K562 (cell line): ENCODE data around the gene COPS6. TPM values are rescaled to one million over a fixed set of nuclear protein-coding genes. Genes with fewer than 3 reads are reported as not detected.

Experiments
- C11orf30 ChIP-seq: fragments of 450-650 bp; IDR thresholded peaks from 2 replicates; pipeline ENCODE4 v1.6.1; 2016; ENCODE audit warnings: low read depth, mild to moderate bottlenecking
- DMBX1 ChIP-seq: fragments of 250-450 bp; sonication (Bioruptor Pico); IDR thresholded peaks from 2 replicates; pipeline ENCODE4 v1.8.0; 2022; ENCODE audit warnings: inconsistent platforms, mild to moderate bottlenecking, moderate library complexity, borderline replicate concordance
- FOXM1 ChIP-seq, 2 experiments: fragments of 450-650 bp in 1 of 2; sonication (generic) in 1 of 2; formaldehyde crosslinking in 1 of 2; IDR thresholded peaks; 2 replicates each; pipeline versions ENCODE4 v1.6.1 to v1.9.0; 2017 to 2022; ENCODE audit warnings: low read depth in 2 of 2, mild to moderate bottlenecking in 2 of 2, missing genetic modification reagents in 1 of 2, moderate library complexity in 1 of 2
- HEY1 ChIP-seq: fragments of 250-450 bp; sonication (Bioruptor Pico); IDR thresholded peaks from 2 replicates; pipeline ENCODE4 v1.5.0; 2020; ENCODE audit warnings: mild to moderate bottlenecking, moderate library complexity, borderline replicate concordance
- KDM5B ChIP-seq: fragments of 200-600 bp; sonication (generic); IDR thresholded peaks from 2 replicates; pipeline ENCODE4 v1.6.1; 2012; ENCODE audit warnings: low read depth, mild to moderate bottlenecking, moderate library complexity, low read length, control low read depth, inconsistent platforms; ENCODE audit not compliant: insufficient replicate concordance
- MBD2 ChIP-seq: sonication (generic); IDR thresholded peaks from 2 replicates; pipeline ENCODE4 v1.6.1; 2016; ENCODE audit warnings: low read depth, borderline replicate concordance
- NONO ChIP-seq, 2 experiments: fragments of 200-400 bp in 1 of 2; fragments of 450-650 bp in 1 of 2; formaldehyde crosslinking in 1 of 2; IDR thresholded peaks; 2 replicates each; pipeline ENCODE4 v1.6.1; 2017; ENCODE audit warnings: low read depth in 2 of 2, mild to moderate bottlenecking in 2 of 2, moderate library complexity in 2 of 2, low read length in 1 of 2
- PHB ChIP-seq: fragments of 250-450 bp; sonication (Bioruptor Pico); IDR thresholded peaks from 2 replicates; pipeline ENCODE4 v1.5.0; 2021
- PHB2 ChIP-seq: fragments of 450-650 bp; IDR thresholded peaks from 2 replicates; pipeline ENCODE4 v1.6.1; 2017; ENCODE audit warnings: low read depth
- PRMT5 ChIP-seq: sonication (generic); formaldehyde crosslinking; IDR thresholded peaks from 2 replicates; pipeline ENCODE4 v1.5.0; 2020; ENCODE audit warnings: missing genetic modification reagents
- RB1 ChIP-seq: fragments of 450-650 bp; IDR thresholded peaks from 2 replicates; pipeline ENCODE4 v1.6.1; 2017; ENCODE audit warnings: low read depth, mild to moderate bottlenecking
- TCF7L2 ChIP-seq: fragments of 150-350 bp; IDR thresholded peaks from 2 replicates; pipeline ENCODE4 v1.6.1; 2016; ENCODE audit warnings: low read depth, mild to moderate bottlenecking, low read length, moderate library complexity
- ZC3H8 ChIP-seq: fragments of 450-650 bp; IDR thresholded peaks from 2 replicates; pipeline ENCODE4 v1.6.1; 2017
- ZFP36 ChIP-seq: fragments of 150-350 bp; IDR thresholded peaks from 2 replicates; pipeline ENCODE4 v1.6.1; 2018; ENCODE audit warnings: low read length, low read depth; ENCODE audit not compliant: partially characterized antibody
- polyA plus RNA-seq, 8 experiments: library from polyadenylated mRNA; depleted of rRNA in 4 of 8; stranded (reverse) in 5 of 8; unstranded in 3 of 8; fragments of >200 nt; fragmentation: Nextera tagmentation in 2 of 8; fragmentation: Illumina TruSeq in 1 of 8; extraction: Ambion mirVana in 2 of 8; extraction: Trizol in 1 of 8; gene quantifications; 2 replicates each; pipeline versions ENCODE4 v1.2.1 to v1.2.3, GENCODE V29; 2011 to 2014; ENCODE audit warnings: inconsistent platforms in 1 of 8, missing spikeins in 1 of 8
- total RNA-seq, 7 experiments: library from RNA; depleted of rRNA in 6 of 7; stranded (reverse); fragments of >200 nt in 6 of 7; fragmentation: Illumina TruSeq in 2 of 7; extraction: Trizol in 2 of 7; gene quantifications; 2 replicates each; pipeline versions ENCODE4 v1.2.1 to v1.2.3, GENCODE V29; 2011 to 2021; ENCODE audit warnings: low replicate concordance in 1 of 7
- TF ChIP-seq, protein P1 (sequence below): sonication (generic); formaldehyde crosslinking; IDR thresholded peaks from 2 replicates; pipeline ENCODE4 v1.8.1; 2023; ENCODE audit warnings: mild to moderate bottlenecking, missing genetic modification reagents
- TF ChIP-seq, protein P2 (sequence below): IDR thresholded peaks from 2 replicates; pipeline ENCODE4 v1.6.1; 2014; ENCODE audit warnings: antibody characterized with exemption
- TF ChIP-seq, protein P3 (sequence below): sonication (generic); formaldehyde crosslinking; IDR thresholded peaks from 2 replicates; pipeline ENCODE4 v1.8.0; 2023; ENCODE audit warnings: mild to moderate bottlenecking, missing genetic modification reagents
- TF ChIP-seq, protein P4 (sequence below): fragments of 250-450 bp; sonication (Bioruptor Pico); IDR thresholded peaks from 2 replicates; pipeline ENCODE4 v1.5.0; 2021
- TF ChIP-seq, protein P5 (sequence below): fragments of 200-400 bp; formaldehyde crosslinking; IDR thresholded peaks from 2 replicates; pipeline ENCODE4 v1.6.1; 2017; ENCODE audit warnings: mild to moderate bottlenecking, low read depth, low read length, moderate library complexity

COPS6 gene
- total and polyA plus RNA-seq, 9 of the 15 experiments (the other 6 are each of a cell fraction or from before 2014, with no cell fraction given) = 63.0 to 331 (median 168) TPM

DNA sequence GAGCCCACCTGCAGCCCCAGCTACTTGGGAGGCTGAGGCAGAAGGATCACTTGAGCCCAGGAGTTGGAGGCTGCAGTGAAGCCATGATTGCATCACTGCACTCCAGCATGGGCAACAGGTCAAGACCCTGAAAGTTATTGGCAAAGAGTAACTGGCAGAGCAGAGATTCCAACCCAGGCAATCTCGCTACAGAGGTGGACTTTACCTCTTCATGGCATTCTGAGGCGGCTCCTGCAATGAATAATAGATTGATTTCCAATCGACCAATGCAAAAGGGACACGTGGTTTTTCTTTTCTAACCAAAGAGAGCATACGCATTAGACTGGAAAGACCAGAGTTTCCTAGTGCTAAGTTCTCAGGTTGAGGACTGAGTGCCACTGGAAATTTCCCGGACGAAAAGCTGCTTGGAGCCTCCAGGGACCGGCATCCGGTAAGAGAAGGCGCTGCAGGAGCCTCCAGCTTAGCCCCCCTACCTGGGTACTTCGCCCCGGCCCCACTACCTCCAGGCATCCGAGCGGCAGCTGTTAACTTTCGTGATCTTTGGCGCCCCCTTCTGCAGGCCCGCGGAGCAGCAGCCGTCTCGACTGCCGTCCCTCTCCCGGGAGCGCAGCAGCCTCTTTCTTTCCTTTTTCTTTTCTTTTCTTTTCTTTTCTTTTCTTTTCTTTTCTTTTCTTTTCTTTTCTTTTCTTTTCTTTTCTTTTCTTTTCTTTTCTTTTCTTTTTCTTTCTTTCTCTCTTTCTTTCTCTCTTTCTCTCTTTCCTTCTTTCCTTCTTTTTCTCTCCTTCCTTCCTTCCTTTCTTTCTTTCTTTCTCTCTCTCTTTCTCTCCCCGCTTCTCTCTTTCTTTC lies 42.1 kb downstream of the COPS6 start (continued):
- TF ChIP-seq C11orf30 (no peak), FOXM1 (IDR thresholded peaks at IDR 0.05; ENCODE audit: low read depth) (no peak), FOXM1 (CRISPR knock-in tag; IDR thresholded peaks at IDR 0.05; ENCODE audit: low read depth) (no peak), MBD2 (no peak), NONO (IDR thresholded peaks at IDR 0.05; ENCODE audit: low read depth in 2 of 2, low read length in 1 of 2) (no peak), ZFP36 (no peak), PHB (CRISPR knock-in tag) (no peak), TCF7L2 (no peak), PRMT5 (CRISPR knock-in tag) (no peak), DMBX1 (CRISPR knock-in tag) (peak; percentile 22; the same call in 1 of the 2 replicates), ZC3H8 (no peak), KDM5B (no peak), HEY1 (CRISPR knock-in tag) (no peak), RB1 (0 out of 2 replicates have a peak, but pooled peaks have one; percentile 35), PHB2 (peak; percentile 84)
- TF ChIP-seq, protein P1, sequence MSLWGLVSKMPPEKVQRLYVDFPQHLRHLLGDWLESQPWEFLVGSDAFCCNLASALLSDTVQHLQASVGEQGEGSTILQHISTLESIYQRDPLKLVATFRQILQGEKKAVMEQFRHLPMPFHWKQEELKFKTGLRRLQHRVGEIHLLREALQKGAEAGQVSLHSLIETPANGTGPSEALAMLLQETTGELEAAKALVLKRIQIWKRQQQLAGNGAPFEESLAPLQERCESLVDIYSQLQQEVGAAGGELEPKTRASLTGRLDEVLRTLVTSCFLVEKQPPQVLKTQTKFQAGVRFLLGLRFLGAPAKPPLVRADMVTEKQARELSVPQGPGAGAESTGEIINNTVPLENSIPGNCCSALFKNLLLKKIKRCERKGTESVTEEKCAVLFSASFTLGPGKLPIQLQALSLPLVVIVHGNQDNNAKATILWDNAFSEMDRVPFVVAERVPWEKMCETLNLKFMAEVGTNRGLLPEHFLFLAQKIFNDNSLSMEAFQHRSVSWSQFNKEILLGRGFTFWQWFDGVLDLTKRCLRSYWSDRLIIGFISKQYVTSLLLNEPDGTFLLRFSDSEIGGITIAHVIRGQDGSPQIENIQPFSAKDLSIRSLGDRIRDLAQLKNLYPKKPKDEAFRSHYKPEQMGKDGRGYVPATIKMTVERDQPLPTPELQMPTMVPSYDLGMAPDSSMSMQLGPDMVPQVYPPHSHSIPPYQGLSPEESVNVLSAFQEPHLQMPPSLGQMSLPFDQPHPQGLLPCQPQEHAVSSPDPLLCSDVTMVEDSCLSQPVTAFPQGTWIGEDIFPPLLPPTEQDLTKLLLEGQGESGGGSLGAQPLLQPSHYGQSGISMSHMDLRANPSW (CRISPR knock-in tag) = peak; percentile 80; the same call in 1 of the 2 replicates
- TF ChIP-seq, protein P2, sequence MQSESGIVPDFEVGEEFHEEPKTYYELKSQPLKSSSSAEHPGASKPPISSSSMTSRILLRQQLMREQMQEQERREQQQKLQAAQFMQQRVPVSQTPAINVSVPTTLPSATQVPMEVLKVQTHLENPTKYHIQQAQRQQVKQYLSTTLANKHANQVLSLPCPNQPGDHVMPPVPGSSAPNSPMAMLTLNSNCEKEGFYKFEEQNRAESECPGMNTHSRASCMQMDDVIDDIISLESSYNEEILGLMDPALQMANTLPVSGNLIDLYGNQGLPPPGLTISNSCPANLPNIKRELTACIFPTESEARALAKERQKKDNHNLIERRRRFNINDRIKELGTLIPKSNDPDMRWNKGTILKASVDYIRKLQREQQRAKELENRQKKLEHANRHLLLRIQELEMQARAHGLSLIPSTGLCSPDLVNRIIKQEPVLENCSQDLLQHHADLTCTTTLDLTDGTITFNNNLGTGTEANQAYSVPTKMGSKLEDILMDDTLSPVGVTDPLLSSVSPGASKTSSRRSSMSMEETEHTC = no peak
- TF ChIP-seq, protein P3, sequence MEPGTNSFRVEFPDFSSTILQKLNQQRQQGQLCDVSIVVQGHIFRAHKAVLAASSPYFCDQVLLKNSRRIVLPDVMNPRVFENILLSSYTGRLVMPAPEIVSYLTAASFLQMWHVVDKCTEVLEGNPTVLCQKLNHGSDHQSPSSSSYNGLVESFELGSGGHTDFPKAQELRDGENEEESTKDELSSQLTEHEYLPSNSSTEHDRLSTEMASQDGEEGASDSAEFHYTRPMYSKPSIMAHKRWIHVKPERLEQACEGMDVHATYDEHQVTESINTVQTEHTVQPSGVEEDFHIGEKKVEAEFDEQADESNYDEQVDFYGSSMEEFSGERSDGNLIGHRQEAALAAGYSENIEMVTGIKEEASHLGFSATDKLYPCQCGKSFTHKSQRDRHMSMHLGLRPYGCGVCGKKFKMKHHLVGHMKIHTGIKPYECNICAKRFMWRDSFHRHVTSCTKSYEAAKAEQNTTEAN (CRISPR knock-in tag) = no peak
- TF ChIP-seq, protein P4, sequence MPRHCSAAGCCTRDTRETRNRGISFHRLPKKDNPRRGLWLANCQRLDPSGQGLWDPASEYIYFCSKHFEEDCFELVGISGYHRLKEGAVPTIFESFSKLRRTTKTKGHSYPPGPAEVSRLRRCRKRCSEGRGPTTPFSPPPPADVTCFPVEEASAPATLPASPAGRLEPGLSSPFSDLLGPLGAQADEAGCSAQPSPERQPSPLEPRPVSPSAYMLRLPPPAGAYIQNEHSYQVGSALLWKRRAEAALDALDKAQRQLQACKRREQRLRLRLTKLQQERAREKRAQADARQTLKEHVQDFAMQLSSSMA (CRISPR knock-in tag) = no peak
- TF ChIP-seq, protein P5, sequence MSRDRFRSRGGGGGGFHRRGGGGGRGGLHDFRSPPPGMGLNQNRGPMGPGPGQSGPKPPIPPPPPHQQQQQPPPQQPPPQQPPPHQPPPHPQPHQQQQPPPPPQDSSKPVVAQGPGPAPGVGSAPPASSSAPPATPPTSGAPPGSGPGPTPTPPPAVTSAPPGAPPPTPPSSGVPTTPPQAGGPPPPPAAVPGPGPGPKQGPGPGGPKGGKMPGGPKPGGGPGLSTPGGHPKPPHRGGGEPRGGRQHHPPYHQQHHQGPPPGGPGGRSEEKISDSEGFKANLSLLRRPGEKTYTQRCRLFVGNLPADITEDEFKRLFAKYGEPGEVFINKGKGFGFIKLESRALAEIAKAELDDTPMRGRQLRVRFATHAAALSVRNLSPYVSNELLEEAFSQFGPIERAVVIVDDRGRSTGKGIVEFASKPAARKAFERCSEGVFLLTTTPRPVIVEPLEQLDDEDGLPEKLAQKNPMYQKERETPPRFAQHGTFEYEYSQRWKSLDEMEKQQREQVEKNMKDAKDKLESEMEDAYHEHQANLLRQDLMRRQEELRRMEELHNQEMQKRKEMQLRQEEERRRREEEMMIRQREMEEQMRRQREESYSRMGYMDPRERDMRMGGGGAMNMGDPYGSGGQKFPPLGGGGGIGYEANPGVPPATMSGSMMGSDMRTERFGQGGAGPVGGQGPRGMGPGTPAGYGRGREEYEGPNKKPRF = no peak
